Activated CD8-positive, alpha-beta memory T cell treated with anti-CD3 and anti-CD28 coated beads, Interleukin-2, amount 10 ng/mL, durations not matched to agents 7 days and 5 days (primary cell): ENCODE measurements around the gene DLL3. TPM values are rescaled to one million over a fixed set of nuclear protein-coding genes. Genes with fewer than 3 reads are reported as not detected.
"Not testable (repeated sequence)": the region's sequence is repeated elsewhere in the genome, so short reads cannot be mapped to it uniquely, and the experiment has no call there.

ENCODE experiments used
- ATAC-seq: fragments of 150-1000 bp; cut with Tn5 transposase; one replicate; pipeline ENCODE4 v1.10.0; 2021; ENCODE audit warnings: moderate library complexity
- CTCF ChIA-PET: fragments of 350-600 bp; sonication (Branson Sonifier 250); formaldehyde crosslinking; loops from one replicate; lab custom pipeline; 2021; ENCODE audit warnings: antibody characterized with exemption; lab: Charles Lee
- DNase-seq: peaks from one replicate; pipeline ENCODE4 v3.0.0-alpha.2; 2020
- H3K27ac Mint-ChIP-seq: one replicate; pipeline ENCODE4 v1.8.0; 2021; ENCODE audit warnings: mild to moderate bottlenecking, mixed read lengths
- H3K27me3 Mint-ChIP-seq: one replicate; pipeline ENCODE4 v1.8.0; 2021; ENCODE audit warnings: mixed read lengths
- H3K36me3 Mint-ChIP-seq: one replicate; pipeline ENCODE4 v1.8.0; 2021; ENCODE audit warnings: mild to moderate bottlenecking, mixed read lengths
- H3K4me1 Mint-ChIP-seq: one replicate; pipeline ENCODE4 v1.8.0; 2021; ENCODE audit warnings: mixed read lengths
- H3K4me3 Mint-ChIP-seq: one replicate; pipeline ENCODE4 v1.8.0; 2021; ENCODE audit warnings: mild to moderate bottlenecking, moderate library complexity, mixed read lengths
- H3K9me3 Mint-ChIP-seq: one replicate; pipeline ENCODE4 v1.8.0; 2022; ENCODE audit warnings: low read depth, mixed read lengths
- total RNA-seq, 2 experiments: library from RNA; stranded (reverse); gene quantifications; one replicate each; pipeline ENCODE4 v1.2.3, GENCODE V29; 2021

DLL3 gene
- total RNA-seq, 2 experiments from 2014 or later: 0.26 to 0.98 TPM

DNA sequence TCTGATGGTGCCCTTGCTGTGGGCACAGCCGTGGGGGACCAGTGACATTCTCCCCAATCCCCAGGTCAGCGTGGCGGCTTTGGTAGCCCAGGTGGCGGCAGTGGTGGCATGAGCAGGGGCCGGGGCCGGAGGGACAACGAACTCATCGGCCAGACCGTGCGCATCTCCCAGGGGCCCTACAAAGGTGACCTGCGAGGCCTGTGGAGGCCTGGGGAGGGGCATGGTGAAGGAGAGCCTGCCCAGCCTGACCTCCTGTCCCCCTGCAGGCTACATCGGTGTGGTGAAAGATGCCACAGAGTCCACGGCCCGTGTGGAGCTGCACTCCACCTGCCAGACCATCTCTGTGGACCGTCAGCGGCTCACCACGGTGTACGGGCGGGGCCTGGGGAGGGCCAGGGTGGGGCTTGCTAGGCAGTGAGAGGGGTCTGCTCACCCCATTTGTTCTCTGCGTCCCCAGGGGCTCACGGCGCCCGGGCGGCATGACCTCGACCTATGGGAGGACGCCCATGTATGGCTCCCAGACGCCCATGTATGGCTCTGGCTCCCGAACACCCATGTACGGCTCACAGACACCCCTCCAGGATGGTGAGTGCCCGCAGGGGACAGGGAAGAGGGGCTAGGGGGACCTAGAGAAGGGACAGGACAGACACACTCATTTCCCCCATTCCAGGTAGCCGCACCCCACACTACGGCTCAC, 25.9 kb upstream of the DLL3 start:
- H3K27ac Mint-ChIP-seq: no peak overlapping the region
- no peaks in the 10 kb centered on the region for H3K9me3 Mint-ChIP-seq
- no peaks in the 10 kb centered on the region for H3K27me3 Mint-ChIP-seq
- DNase-seq (no peak), ATAC-seq (no peak)
- peaks cover 11% of the 10 kb centered on the region for H3K4me1 Mint-ChIP-seq
- peaks cover 49% of the 10 kb centered on the region for H3K36me3 Mint-ChIP-seq
- H3K4me3 Mint-ChIP-seq: no peak overlapping the region
- CTCF ChIA-PET: interaction anchor here (0.6 to 4.9 kb wide), 5 partner anchors 9 to 60 kb away, joined by 3 to 37 read pairs (median 10); partner anchors contain the start of gene EID2B

DNA sequence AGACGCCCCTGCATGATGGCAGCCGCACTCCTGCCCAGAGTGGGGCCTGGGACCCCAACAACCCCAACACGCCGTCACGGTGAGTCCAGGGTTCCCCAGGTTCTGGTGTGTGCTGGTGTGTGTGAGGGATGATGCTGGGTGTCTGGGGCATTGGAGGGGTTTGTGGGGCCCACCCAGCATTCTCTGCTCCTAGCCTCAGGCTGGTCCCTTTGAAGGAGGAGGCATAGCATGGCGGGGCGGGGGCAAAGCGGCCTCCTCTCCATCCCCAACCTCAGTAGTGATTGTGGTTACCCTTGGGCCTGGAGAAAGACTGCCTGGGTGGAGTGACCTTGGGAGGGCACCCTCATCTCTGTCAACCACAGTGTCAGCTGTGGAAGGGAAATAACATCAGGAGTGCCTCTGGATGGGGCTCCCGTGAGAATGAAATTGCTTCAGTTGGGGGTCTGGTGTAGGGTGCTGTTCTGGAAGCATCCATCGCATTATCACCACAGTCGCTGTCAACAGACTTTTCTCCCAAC, 25.2 kb upstream of the DLL3 start:
- DNase-seq: no peak
- Mint-ChIP-seq H3K4me3 (no peak overlapping the region), H3K9me3 (no peaks in the 10 kb centered on the region), H3K4me1 (peaks cover 11% of the 10 kb centered on the region), H3K36me3 (peaks cover 44% of the 10 kb centered on the region), H3K27me3 (no peaks in the 10 kb centered on the region), H3K27ac (no peak overlapping the region)
- CTCF ChIA-PET: interaction anchor here (0.6 to 4.9 kb wide), 18 partner anchors 8 to 370 kb away, joined by 3 to 37 read pairs (median 5); partner anchors contain the start of genes EID2B, RPS16 and SUPT5H
- ATAC-seq: no peak

DNA sequence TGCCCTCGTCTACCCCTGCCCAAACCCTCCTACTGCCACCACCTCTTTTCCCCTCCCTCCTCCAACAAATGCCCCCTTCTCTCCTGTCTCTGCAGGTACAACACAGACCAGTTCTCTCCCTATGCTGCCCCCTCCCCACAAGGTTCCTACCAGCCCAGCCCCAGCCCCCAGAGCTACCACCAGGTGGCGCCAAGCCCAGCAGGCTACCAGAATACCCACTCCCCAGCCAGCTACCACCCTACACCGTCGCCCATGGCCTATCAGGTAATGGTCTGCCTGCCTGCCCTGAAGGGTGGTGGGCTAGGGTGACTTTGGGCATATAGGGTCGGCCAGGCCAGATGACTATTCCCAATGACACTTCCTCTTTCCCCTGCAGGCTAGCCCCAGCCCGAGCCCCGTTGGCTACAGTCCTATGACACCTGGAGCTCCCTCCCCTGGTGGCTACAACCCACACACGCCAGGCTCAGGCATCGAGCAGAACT, 24.6 kb upstream of the DLL3 start:
- CTCF ChIA-PET: interaction anchor here (0.6 to 4.9 kb wide), 26 partner anchors 8 to 369 kb away, joined by 3 to 37 read pairs (median 5); partner anchors contain the start of genes EID2B, MED29, PAF1 and RPS16
- Mint-ChIP-seq H3K4me1 (peaks cover 11% of the 10 kb centered on the region), H3K9me3 (no peaks in the 10 kb centered on the region), H3K27ac (no peak overlapping the region), H3K27me3 (no peaks in the 10 kb centered on the region), H3K4me3 (no peak overlapping the region), H3K36me3 (peaks cover 38% of the 10 kb centered on the region)
- ATAC-seq: peak; percentile 83
- DNase-seq: peak; percentile 67

DNA sequence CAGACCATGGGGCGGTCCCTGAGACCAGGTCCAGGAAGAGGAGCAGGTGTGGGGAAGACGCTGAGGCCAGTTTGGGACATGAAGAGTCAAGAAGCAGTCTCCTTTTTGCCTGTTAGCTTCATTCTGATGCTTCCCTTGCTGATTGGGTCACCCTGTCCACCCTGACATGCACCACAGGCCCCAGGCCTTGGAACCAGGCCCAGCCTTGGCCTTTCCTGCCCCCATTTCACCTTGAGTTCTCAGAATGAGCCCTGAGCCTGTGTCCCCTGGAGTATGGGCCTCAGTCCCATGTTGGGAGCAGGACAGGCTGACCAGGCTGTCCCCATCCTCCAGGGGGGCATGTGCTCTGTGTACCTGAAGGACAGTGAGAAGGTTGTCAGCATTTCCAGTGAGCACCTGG, 23.0 kb upstream of the DLL3 start:
- DNase-seq (no peak), ATAC-seq (no peak)
- Mint-ChIP-seq H3K4me1 (peaks cover 20% of the 10 kb centered on the region), H3K36me3 (peaks cover 29% of the 10 kb centered on the region), H3K9me3 (no peaks in the 10 kb centered on the region), H3K27me3 (no peaks in the 10 kb centered on the region), H3K27ac (no peak overlapping the region), H3K4me3 (no peak overlapping the region)
- CTCF ChIA-PET: interaction anchor here (1.3 to 4.9 kb wide), 3 partner anchors 13 to 57 kb away, joined by 5 to 37 read pairs (median 19); partner anchors contain the start of gene EID2B

DNA sequence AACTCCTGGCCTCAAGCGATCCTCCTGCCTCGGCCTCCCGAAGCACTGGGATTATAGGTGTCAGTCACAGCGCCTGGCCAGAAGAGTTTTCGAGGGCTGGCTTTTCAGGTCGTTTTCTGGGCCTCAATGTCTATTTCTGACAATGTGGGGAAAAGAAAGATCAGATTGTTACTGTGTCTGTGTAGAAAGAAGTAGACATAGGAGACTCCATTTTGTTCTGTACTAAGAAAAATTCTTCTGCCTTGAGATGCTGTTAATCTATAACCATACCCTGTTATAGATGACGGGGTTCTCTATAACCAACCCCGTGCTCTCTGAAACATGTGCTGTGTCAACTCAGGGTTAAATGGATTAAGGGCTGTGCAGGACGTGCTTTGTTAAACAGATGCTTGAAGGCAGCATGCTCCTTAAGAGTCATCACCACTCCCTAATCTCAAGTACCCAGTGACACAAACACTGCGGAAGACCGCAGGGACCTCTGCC, 19.4 kb upstream of the DLL3 start:
- H3K9me3 Mint-ChIP-seq, DNase-seq, H3K27me3 Mint-ChIP-seq, ATAC-seq, CTCF ChIA-PET: not testable (repeated sequence)
- peak overlapping the region; percentile 93 for H3K27ac Mint-ChIP-seq
- H3K36me3 Mint-ChIP-seq: peaks cover 18% of the 10 kb centered on the region
- peaks cover 27% of the 10 kb centered on the region for H3K4me1 Mint-ChIP-seq
- H3K4me3 Mint-ChIP-seq: peak overlapping the region; percentile 89

DNA sequence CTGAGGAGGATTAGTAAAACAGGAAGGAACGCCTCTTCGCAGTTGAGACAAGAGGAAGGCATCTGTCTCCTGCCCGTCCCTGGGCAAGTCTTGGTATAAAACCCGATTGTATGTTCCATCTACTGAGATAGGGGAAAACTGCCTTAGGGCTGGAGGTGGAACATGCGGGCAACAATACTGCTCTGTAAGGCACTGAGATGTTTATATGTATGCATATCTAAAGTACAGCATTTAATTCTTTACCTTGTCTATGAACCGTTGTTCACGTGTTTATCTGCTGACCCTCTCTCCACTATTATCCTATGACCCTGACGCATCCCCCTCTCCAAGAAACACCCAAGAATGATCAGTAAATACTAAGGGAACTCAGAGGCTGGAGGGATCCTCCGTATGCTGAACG, 18.8 kb upstream of the DLL3 start:
- Mint-ChIP-seq H3K27me3 (no peaks in the 10 kb centered on the region), H3K27ac (peak overlapping the region; percentile 93), H3K9me3 (no peaks in the 10 kb centered on the region), H3K4me3 (peak overlapping the region; percentile 89), H3K36me3 (peaks cover 14% of the 10 kb centered on the region), H3K4me1 (peaks cover 27% of the 10 kb centered on the region)
- CTCF ChIA-PET: interaction anchor here (0.8 kb wide), 1 partner anchor 23 kb away, joined by 3 read pairs; no protein-coding TSS in a partner anchor
- DNase-seq (no peak), ATAC-seq (no peak)

DNA sequence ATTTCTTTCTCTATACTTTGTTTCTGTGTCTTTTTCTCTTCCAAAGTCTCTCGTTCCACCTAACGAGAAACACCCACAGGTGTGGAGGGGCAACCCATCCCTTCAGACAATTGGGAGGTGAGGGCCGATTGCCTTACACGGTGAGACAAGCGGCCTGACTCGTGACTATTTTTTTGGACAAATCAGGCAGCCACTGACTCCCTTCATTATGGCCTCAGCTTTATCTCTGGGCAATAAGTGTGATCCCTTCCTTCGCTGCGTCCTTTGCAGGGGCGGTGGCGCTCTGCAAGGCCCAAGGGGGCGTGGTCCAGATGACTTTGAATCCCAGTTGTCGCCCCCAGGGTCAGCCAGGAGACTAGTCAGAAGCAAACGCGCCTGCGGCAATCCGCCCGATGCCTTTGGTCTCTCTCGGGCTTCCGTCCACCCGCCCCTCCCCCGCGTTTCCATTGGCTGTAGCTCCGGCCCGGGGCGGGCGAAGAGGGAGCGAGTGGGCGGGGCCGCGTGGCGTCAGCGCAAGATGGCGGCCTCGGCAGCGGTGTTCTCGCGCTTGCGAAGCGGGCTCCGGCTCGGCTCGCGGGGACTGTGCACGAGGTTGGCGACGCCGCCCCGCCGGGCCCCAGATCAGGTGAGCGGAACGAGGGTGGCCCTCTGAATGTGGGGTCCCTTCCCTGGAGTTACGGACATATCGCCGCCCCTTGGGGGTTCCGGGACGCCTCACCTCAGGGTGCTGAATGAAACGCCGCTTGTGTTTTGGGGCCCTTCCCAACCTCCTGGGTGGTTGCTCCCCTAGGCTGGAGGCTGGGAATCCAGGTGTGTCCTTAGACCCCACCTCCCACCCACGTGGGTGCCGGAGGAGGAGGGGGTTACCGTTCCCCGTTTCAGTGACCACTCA, 18.2 kb upstream of the DLL3 start, which contains the start of gene TIMM50:
Gene TIMM50 (plus strand): TSS at position 502 of the 892 bp plus-strand sequence. CDS start 16 bp downstream, at position 518.
- peaks cover 10% of the 10 kb centered on the region for H3K36me3 Mint-ChIP-seq
- H3K4me1 Mint-ChIP-seq: peaks cover 27% of the 10 kb centered on the region
- H3K4me3 Mint-ChIP-seq: peak within 1 kb of the TSS; percentile 89
- CTCF ChIA-PET: interaction anchor here (0.6 to 1.3 kb wide), 5 partner anchors 21 to 134 kb away, joined by 3 to 5 read pairs (median 3); partner anchors contain the start of gene EID2B
- peak; percentile 98 for DNase-seq
- ATAC-seq: peak; percentile 97
- no peaks in the 10 kb centered on the region for H3K27me3 Mint-ChIP-seq
- H3K9me3 Mint-ChIP-seq: no peaks in the 10 kb centered on the region
- H3K27ac Mint-ChIP-seq: peak within 1 kb of the TSS; percentile 93

DNA sequence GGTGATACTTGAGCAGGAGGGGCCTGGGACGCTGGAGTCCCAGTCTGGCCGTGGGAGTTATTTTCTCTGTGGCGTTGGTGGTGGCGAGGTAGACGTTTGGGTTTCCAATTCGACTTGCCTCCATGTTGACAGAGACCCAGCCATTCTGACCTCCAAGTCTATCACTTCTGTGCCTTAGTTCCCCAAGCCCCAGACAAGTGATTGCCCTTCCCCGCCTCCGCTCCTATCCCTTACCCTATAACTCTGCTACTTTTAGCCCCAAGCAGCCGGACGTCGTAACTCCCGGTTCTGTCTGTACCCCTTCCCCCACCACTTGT, 17.6 kb upstream of the DLL3 start:
- Mint-ChIP-seq H3K27me3 (no peaks in the 10 kb centered on the region), H3K9me3 (no peaks in the 10 kb centered on the region), H3K4me1 (peaks cover 27% of the 10 kb centered on the region), H3K4me3 (peak overlapping the region; percentile 89), H3K36me3 (peaks cover 10% of the 10 kb centered on the region), H3K27ac (peak overlapping the region; percentile 84)
- CTCF ChIA-PET: interaction anchor here (0.6 to 1.3 kb wide), 4 partner anchors 20 to 135 kb away, joined by 3 to 5 read pairs (median 4); partner anchors contain the start of gene EID2B
- ATAC-seq (no peak), DNase-seq (no peak)

- H3K4me3 Mint-ChIP-seq: peak overlapping the region; percentile 89
- peak overlapping the region; percentile 84 for H3K27ac Mint-ChIP-seq
- ATAC-seq (no peak), DNase-seq (no peak)
- no peaks in the 10 kb centered on the region for H3K27me3 Mint-ChIP-seq
- H3K9me3 Mint-ChIP-seq: no peaks in the 10 kb centered on the region
- peaks cover 27% of the 10 kb centered on the region for H3K4me1 Mint-ChIP-seq
- CTCF ChIA-PET: interaction anchor here (1.0 to 1.3 kb wide), 2 partner anchors 20 to 51 kb away, joined by 3 to 5 read pairs; partner anchors contain the start of gene EID2B
- peaks cover 8% of the 10 kb centered on the region for H3K36me3 Mint-ChIP-seq
Observed at GRCh38 chr19:39481676-39482075, 17.1 kb upstream of the DLL3 start.

DNA sequence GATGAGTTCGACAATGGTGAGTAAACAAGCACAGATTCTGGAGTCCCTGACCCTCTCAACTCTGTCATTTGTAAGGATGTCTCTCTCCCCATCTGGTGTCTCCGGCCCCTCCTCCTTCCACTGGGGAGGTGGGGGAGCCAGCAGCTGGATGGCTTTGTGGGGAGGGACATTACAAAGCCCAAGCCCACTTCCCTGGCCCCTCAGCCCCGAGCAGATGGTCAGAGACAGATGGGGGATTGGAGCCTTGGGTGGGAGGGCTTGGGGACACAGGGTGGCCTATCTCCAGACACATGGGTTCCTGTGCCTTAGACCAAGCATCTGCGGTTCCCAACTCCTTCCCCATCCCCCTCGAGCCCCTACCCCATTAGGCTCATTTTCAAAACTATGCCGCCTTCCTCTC, 15.6 kb upstream of the DLL3 start:
- ATAC-seq (no peak), DNase-seq (no peak)
- Mint-ChIP-seq H3K27me3 (no peaks in the 10 kb centered on the region), H3K4me1 (peaks cover 27% of the 10 kb centered on the region), H3K4me3 (no peak overlapping the region), H3K27ac (no peak overlapping the region), H3K9me3 (no peaks in the 10 kb centered on the region), H3K36me3 (peaks cover 12% of the 10 kb centered on the region)
- CTCF ChIA-PET: interaction anchor here (1.3 to 1.4 kb wide), 2 partner anchors 9 to 20 kb away, joined by 4 read pairs; no protein-coding TSS in a partner anchor

DNA sequence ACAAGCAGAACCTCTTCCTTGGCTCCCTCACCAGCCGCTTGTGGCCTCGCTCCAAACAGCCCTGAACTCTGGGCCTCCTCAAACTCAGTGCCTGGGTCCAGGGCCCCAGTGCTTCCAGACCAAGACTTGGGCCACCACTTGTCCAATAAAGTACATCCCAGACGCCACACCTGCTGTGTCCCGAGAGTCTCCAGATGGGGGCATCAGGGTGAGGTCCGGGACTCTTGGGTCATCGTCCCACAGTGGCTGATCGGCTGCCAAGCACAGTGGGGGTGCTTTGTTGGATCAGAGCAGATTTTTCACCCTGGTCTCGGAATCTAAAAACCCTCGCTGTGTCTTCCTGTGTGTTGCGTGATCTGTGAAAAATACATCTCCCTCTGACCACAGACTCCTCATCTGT, 9.0 kb upstream of the DLL3 start:
- Mint-ChIP-seq H3K27me3 (no peaks in the 10 kb centered on the region), H3K9me3 (no peaks in the 10 kb centered on the region), H3K4me1 (no peaks in the 10 kb centered on the region), H3K27ac (no peak overlapping the region), H3K4me3 (no peak overlapping the region), H3K36me3 (peaks cover 10% of the 10 kb centered on the region)
- DNase-seq (no peak), ATAC-seq (no peak)
- CTCF ChIA-PET: no interaction called here

GRCh38 chr19:39492225-39492624, 6.5 kb upstream of the DLL3 start:
- Mint-ChIP-seq H3K27ac (no peak overlapping the region), H3K4me3 (no peak overlapping the region), H3K9me3 (no peaks in the 10 kb centered on the region), H3K27me3 (peaks cover 13% of the 10 kb centered on the region), H3K36me3 (peaks cover 6% of the 10 kb centered on the region), H3K4me1 (no peaks in the 10 kb centered on the region)
- ATAC-seq (no peak), DNase-seq (no peak)
- CTCF ChIA-PET: interaction anchor here (0.6 to 1.7 kb wide), 2 partner anchors 18 to 59 kb away, joined by 4 to 8 read pairs; no protein-coding TSS in a partner anchor
